Muscle of leg (tissue), 11 donors: ENCODE measurements around the gene DYNC1H1. TPM values are rescaled to one million over a fixed set of nuclear protein-coding genes. Genes with fewer than 3 reads are reported as not detected.

Experiments used
- DNase-seq: peaks from one replicate; pipeline ENCODE4 v3.0.0; 2013
- H3K27ac ChIP-seq: one replicate; pipeline ENCODE4 v1.5.1; 2013; ENCODE audit warnings: mild to moderate bottlenecking, low read length, control low read depth
- H3K27me3 ChIP-seq: one replicate; pipeline ENCODE4 v1.6.1; 2013; ENCODE audit warnings: low read length; ENCODE audit not compliant: control insufficient read depth, insufficient read depth
- H3K36me3 ChIP-seq: one replicate; pipeline ENCODE4 v1.6.1; 2013; ENCODE audit warnings: low read length; ENCODE audit not compliant: control insufficient read depth, insufficient read depth
- H3K4me1 ChIP-seq: one replicate; pipeline ENCODE4 v1.6.1; 2013; ENCODE audit warnings: low read length; ENCODE audit not compliant: control insufficient read depth, insufficient read depth
- H3K4me3 ChIP-seq: one replicate; pipeline ENCODE4 v1.5.1; 2013; ENCODE audit warnings: low read length, control low read depth
- H3K9me3 ChIP-seq: replicated peaks from 2 replicates; pipeline ENCODE4 v1.6.1; 2013; ENCODE audit warnings: low read depth, low read length; ENCODE audit not compliant: control insufficient read depth
- WGBS: methylation state at CpG from one replicate; pipeline ENCODE4 v1.1.5; 2013; ENCODE audit warnings: missing lambda C conversion rate; ENCODE audit not compliant: insufficient coverage; 5-methylcytosine and 5-hydroxymethylcytosine counted together
- polyA plus RNA-seq, 8 donors: library from polyadenylated mRNA; unstranded; fragments of 120-200 nt; gene quantifications; one replicate each; pipeline versions ENCODE4 v1.2.1 to v1.2.3, GENCODE V29; 2013; ENCODE audit warnings: inconsistent platforms in 1 of 8, low replicate concordance in 1 of 8; ENCODE audit not compliant: insufficient read length in 8 of 8, insufficient read depth in 1 of 8
- total RNA-seq: library from RNA; stranded (reverse); fragments of 120-200 nt; gene quantifications from one replicate; pipeline ENCODE4 v1.2.4, GENCODE V29; 2013

Gene DYNC1H1
- total and polyA plus RNA-seq, 9 donors, result 205 to 348 (median 264) TPM

- no peaks in the 10 kb centered on the region for H3K9me3 ChIP-seq
- DNase-seq, result no peak
- no peak overlapping the region for H3K4me3 ChIP-seq
- no peak overlapping the region for H3K27ac ChIP-seq
- no peaks in the 10 kb centered on the region for H3K36me3 ChIP-seq
- no peaks in the 10 kb centered on the region for H3K4me1 ChIP-seq
- whole genome bisulfite sequencing, result 66% methylated on average over 4 of the region's 4 CpGs
- no peaks in the 10 kb centered on the region for H3K27me3 ChIP-seq
Measured at GRCh38 chr14:102105369-102105768, 141.0 kb downstream of the DYNC1H1 start.

Other genes starting within 250 kb of the DYNC1H1 start
- gene PPP2R5C, start 202.9 kb upstream of the DYNC1H1 start, total RNA-seq, result 67.5 TPM
- gene PPP2R5C, start 202.9 kb upstream of the DYNC1H1 start, polyA plus RNA-seq, result 10 to 100 TPM; 56.9 to 79.7 (median 63.3) TPM
- 115 TPM for gene HSP90AA1, start 122.5 kb downstream of the DYNC1H1 start, total RNA-seq
- gene HSP90AA1, start 122.5 kb downstream of the DYNC1H1 start, polyA plus RNA-seq, result 100 to 1,000 TPM; 259 to 422 (median 317) TPM
- gene WDR20, start 175.3 kb downstream of the DYNC1H1 start, total RNA-seq, result 20.0 TPM
- gene WDR20, start 175.3 kb downstream of the DYNC1H1 start, polyA plus RNA-seq, result 10 to 100 TPM; 21.9 to 28.9 (median 25.0) TPM